ENCODE measurements around the gene GNG7.
"Not testable (repeated sequence)": the region's sequence is repeated elsewhere in the genome, so short reads cannot be mapped to it uniquely, and the experiment has no call there.

GNG7 gene

GRCh38 chr19:2547033-2547680, 155.3 kb downstream of the GNG7 start:
- no peak for DNase-seq

- no peak for DNase-seq
Measured at GRCh38 chr19:2546128-2547032, 156.1 kb downstream of the GNG7 start.

- not testable (repeated sequence) for DNase-seq
Measured at GRCh38 chr19:2545416-2546127, 156.9 kb downstream of the GNG7 start.

- DNase-seq = no peak
Measured at GRCh38 chr19:2544576-2545415, 157.7 kb downstream of the GNG7 start.

- DNase-seq = peak; percentile 34
Measured at GRCh38 chr19:2543463-2544442, 158.7 kb downstream of the GNG7 start.

- not testable (repeated sequence) for DNase-seq
Measured at GRCh38 chr19:2543072-2543462, 159.4 kb downstream of the GNG7 start.

- no peak for DNase-seq
Measured at GRCh38 chr19:2542341-2543069, 160.0 kb downstream of the GNG7 start.

- no peak for DNase-seq
Measured at GRCh38 chr19:2540646-2541454, 161.6 kb downstream of the GNG7 start.

GRCh38 chr19:2540251-2540645, 162.2 kb downstream of the GNG7 start:
- no peak for DNase-seq

- no peak for DNase-seq
Measured at GRCh38 chr19:2538096-2538757, 164.3 kb downstream of the GNG7 start.

- not testable (repeated sequence) for DNase-seq
Measured at GRCh38 chr19:2537584-2537983, 164.9 kb downstream of the GNG7 start.

GRCh38 chr19:2536461-2536860, 166.0 kb downstream of the GNG7 start:
- DNase-seq = no peak

- DNase-seq = no peak
Measured at GRCh38 chr19:2534423-2535013, 168.0 kb downstream of the GNG7 start.

GRCh38 chr19:2533686-2534422, 168.6 kb downstream of the GNG7 start:
- no peak for DNase-seq

- no peak for DNase-seq
Measured at GRCh38 chr19:2533072-2533425, 169.4 kb downstream of the GNG7 start.

- no peak for DNase-seq
Measured at GRCh38 chr19:2532252-2533071, 170.0 kb downstream of the GNG7 start.

GRCh38 chr19:2529942-2530341, 172.6 kb downstream of the GNG7 start:
- DNase-seq = not testable (repeated sequence)

Measured in NCI-H1694 treated with DMSO at 0.1 percent for 48 hours (cell line).